K562 (cell line): ENCODE data around the gene ACY1. TPM values are rescaled to one million over a fixed set of nuclear protein-coding genes. Genes with fewer than 3 reads are reported as not detected.
A peak's percentile ranks its signal among the peaks of the same experiment; 100 is the strongest.

Source experiments
- CBX5 ChIP-seq: IDR thresholded peaks from 2 replicates; pipeline ENCODE4 v1.6.1; 2014; ENCODE audit warnings: low read depth, borderline replicate concordance
- CREB1 ChIP-seq, 2 experiments: sonication (generic) in 1 of 2; formaldehyde crosslinking in 1 of 2; IDR thresholded peaks; 2 replicates each; pipeline versions ENCODE4 v1.6.1 to v1.8.0; 2012 to 2022; ENCODE audit warnings: inconsistent platforms in 1 of 2, mild to moderate bottlenecking in 1 of 2, missing genetic modification reagents in 1 of 2, moderate library complexity in 1 of 2
- CREB3 ChIP-seq: fragments of 450-650 bp; conservative IDR thresholded peaks from 2 replicates; pipeline ENCODE4 v1.6.1; 2016; ENCODE audit warnings: missing genetic modification characterization, low read depth, mild to moderate bottlenecking, missing compliant biosample characterization, moderate library complexity
- CREB3L1 ChIP-seq: fragments of 450-650 bp; IDR thresholded peaks from 2 replicates; pipeline ENCODE4 v1.6.1; 2014; ENCODE audit warnings: low read depth, mild to moderate bottlenecking, moderate library complexity, borderline replicate concordance
- HMG20A ChIP-seq: fragments of 450-650 bp; formaldehyde crosslinking; conservative IDR thresholded peaks from 2 replicates; pipeline ENCODE4 v1.4.0; 2020; ENCODE audit warnings: mild to moderate bottlenecking, mixed read lengths
- KAT7 ChIP-seq: sonication (generic); formaldehyde crosslinking; IDR thresholded peaks from 2 replicates; pipeline ENCODE4 v1.8.0; 2022; ENCODE audit warnings: missing genetic modification reagents, mild to moderate bottlenecking, borderline replicate concordance
- MBD2 ChIP-seq: sonication (generic); IDR thresholded peaks from 2 replicates; pipeline ENCODE4 v1.6.1; 2016; ENCODE audit warnings: low read depth, borderline replicate concordance
- MEIS2 ChIP-seq: fragments of 450-650 bp; IDR thresholded peaks from 2 replicates; pipeline ENCODE4 v1.6.1; 2014; ENCODE audit warnings: mild to moderate bottlenecking; ENCODE audit not compliant: partially characterized antibody
- MXI1 ChIP-seq: IDR thresholded peaks from 2 replicates; pipeline ENCODE4 v1.6.1; 2011; ENCODE audit warnings: low read depth, mild to moderate bottlenecking, improper control_type of control experiment, low read length
- NFRKB ChIP-seq: fragments of 450-650 bp; IDR thresholded peaks from 2 replicates; pipeline ENCODE4 v1.6.1; 2016; ENCODE audit warnings: low read depth
- PTBP1 ChIP-seq: fragments of 200-400 bp; formaldehyde crosslinking; IDR thresholded peaks from 2 replicates; pipeline ENCODE4 v1.6.1; 2017; ENCODE audit warnings: low read depth, low read length
- TAF1 ChIP-seq: IDR thresholded peaks from 2 replicates; pipeline ENCODE4 v1.6.1; 2011; ENCODE audit warnings: mild to moderate bottlenecking, low read length, moderate library complexity; ENCODE audit not compliant: insufficient read depth, control insufficient read depth, severe bottlenecking; ENCODE audit errors: extremely low read depth
- ZFX ChIP-seq: sonication (generic); formaldehyde crosslinking; IDR thresholded peaks from 2 replicates; pipeline ENCODE4 v1.8.0; 2022; ENCODE audit warnings: mild to moderate bottlenecking, missing genetic modification reagents, moderate library complexity
- ZNF384 ChIP-seq: IDR thresholded peaks from 2 replicates; pipeline ENCODE4 v1.6.1; 2012; ENCODE audit warnings: low read depth, low read length, improper control_type of control experiment
- ZNF668 ChIP-seq: fragments of 250-450 bp; sonication (Bioruptor Pico); IDR thresholded peaks from 2 replicates; pipeline ENCODE4 v1.8.0; 2022; ENCODE audit warnings: mild to moderate bottlenecking, inconsistent platforms
- ZNF707 ChIP-seq: fragments of 250-450 bp; sonication (Bioruptor Pico); conservative IDR thresholded peaks from 2 replicates; pipeline ENCODE4 v1.8.0; 2022; ENCODE audit warnings: inconsistent platforms, mild to moderate bottlenecking, moderate library complexity
- polyA plus RNA-seq, 8 experiments: library from polyadenylated mRNA; depleted of rRNA in 4 of 8; stranded (reverse) in 5 of 8; unstranded in 3 of 8; fragments of >200 nt; fragmentation: Nextera tagmentation in 2 of 8; fragmentation: Illumina TruSeq in 1 of 8; extraction: Ambion mirVana in 2 of 8; extraction: Trizol in 1 of 8; gene quantifications; 2 replicates each; pipeline versions ENCODE4 v1.2.1 to v1.2.3, GENCODE V29; 2011 to 2014; ENCODE audit warnings: inconsistent platforms in 1 of 8, missing spikeins in 1 of 8
- total RNA-seq, 7 experiments: library from RNA; depleted of rRNA in 6 of 7; stranded (reverse); fragments of >200 nt in 6 of 7; fragmentation: Illumina TruSeq in 2 of 7; extraction: Trizol in 2 of 7; gene quantifications; 2 replicates each; pipeline versions ENCODE4 v1.2.1 to v1.2.3, GENCODE V29; 2011 to 2021; ENCODE audit warnings: low replicate concordance in 1 of 7
- TF ChIP-seq, protein P1 (sequence below): fragments of 250-450 bp; sonication (Bioruptor Pico); IDR thresholded peaks from 2 replicates; pipeline ENCODE4 v1.4.0; 2020; ENCODE audit warnings: mild to moderate bottlenecking
- TF ChIP-seq, protein P2 (sequence below): IDR thresholded peaks from 3 replicates; pipeline ENCODE4 v1.6.1; 2011; ENCODE audit warnings: borderline replicate concordance, mild to moderate bottlenecking; ENCODE audit not compliant: insufficient read length, insufficient read depth

The ACY1 gene
- total and polyA plus RNA-seq, 9 of the 15 experiments (the other 6 are each of a cell fraction or from before 2014, with no cell fraction given), result 70.7 to 195 (median 123) TPM

- TF ChIP-seq ZNF384 (0 out of 2 replicates have a peak, but pooled peaks have one; percentile 4), ZFX (CRISPR knock-in tag) (peak; percentile 94), CREB1 (IDR thresholded peaks at IDR 0.05) (no peak; the same call in 1 of the 2 replicates), CREB1 (CRISPR knock-in tag; IDR thresholded peaks at IDR 0.05) (peak; percentile 75), CREB3 (tag) (no peak), MEIS2 (peak; percentile 44), PTBP1 (no peak), ZNF707 (CRISPR knock-in tag) (no peak), KAT7 (CRISPR knock-in tag) (peak; percentile 74; the same call in 1 of the 2 replicates), HMG20A (CRISPR knock-in tag) (no peak), TAF1 (no peak), NFRKB (no peak; the same call in 1 of the 2 replicates), ZNF668 (CRISPR knock-in tag) (no peak), CBX5 (no peak), CREB3L1 (peak; percentile 70; the same call in 1 of the 2 replicates), MXI1 (peak; percentile 94), MBD2 (peak; percentile 92)
- TF ChIP-seq, protein P1, sequence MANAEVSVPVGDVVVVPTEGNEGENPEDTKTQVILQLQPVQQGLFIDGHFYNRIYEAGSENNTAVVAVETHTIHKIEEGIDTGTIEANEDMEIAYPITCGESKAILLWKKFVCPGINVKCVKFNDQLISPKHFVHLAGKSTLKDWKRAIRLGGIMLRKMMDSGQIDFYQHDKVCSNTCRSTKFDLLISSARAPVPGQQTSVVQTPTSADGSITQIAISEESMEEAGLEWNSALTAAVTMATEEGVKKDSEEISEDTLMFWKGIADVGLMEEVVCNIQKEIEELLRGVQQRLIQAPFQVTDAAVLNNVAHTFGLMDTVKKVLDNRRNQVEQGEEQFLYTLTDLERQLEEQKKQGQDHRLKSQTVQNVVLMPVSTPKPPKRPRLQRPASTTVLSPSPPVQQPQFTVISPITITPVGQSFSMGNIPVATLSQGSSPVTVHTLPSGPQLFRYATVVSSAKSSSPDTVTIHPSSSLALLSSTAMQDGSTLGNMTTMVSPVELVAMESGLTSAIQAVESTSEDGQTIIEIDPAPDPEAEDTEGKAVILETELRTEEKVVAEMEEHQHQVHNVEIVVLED, result no peak
- TF ChIP-seq, protein P2, sequence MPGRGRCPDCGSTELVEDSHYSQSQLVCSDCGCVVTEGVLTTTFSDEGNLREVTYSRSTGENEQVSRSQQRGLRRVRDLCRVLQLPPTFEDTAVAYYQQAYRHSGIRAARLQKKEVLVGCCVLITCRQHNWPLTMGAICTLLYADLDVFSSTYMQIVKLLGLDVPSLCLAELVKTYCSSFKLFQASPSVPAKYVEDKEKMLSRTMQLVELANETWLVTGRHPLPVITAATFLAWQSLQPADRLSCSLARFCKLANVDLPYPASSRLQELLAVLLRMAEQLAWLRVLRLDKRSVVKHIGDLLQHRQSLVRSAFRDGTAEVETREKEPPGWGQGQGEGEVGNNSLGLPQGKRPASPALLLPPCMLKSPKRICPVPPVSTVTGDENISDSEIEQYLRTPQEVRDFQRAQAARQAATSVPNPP, result no peak
Measured at GRCh38 chr3:51941798-51942602, 41.3 kb upstream of the ACY1 start, which contains the start of the genes PARP3 and RRP9 (continued).
